HepG2 (cell line): ENCODE results near the gene RREB1. TPM values are rescaled to one million over a fixed set of nuclear protein-coding genes. Genes with fewer than 3 reads are reported as not detected.

ENCODE experiments used
- BORCS8-MEF2B ChIP-seq: sonication (generic); formaldehyde crosslinking; IDR thresholded peaks from 2 replicates; pipeline ENCODE4 v1.8.0; 2022; ENCODE audit warnings: mild to moderate bottlenecking, missing genetic modification reagents
- DNMT1 ChIP-seq: sonication (generic); formaldehyde crosslinking; IDR thresholded peaks from 2 replicates; pipeline ENCODE4 v1.5.1; 2020; ENCODE audit warnings: mild to moderate bottlenecking, missing genetic modification reagents
- EEA1 ChIP-seq: sonication (generic); formaldehyde crosslinking; IDR thresholded peaks from 2 replicates; pipeline ENCODE4 v1.5.1; 2020; ENCODE audit warnings: mild to moderate bottlenecking, missing genetic modification reagents, borderline replicate concordance
- GABPA ChIP-seq, 2 experiments: IDR thresholded peaks; 2 replicates each; pipeline ENCODE4 v1.6.1; 2011 to 2016; ENCODE audit warnings: low read depth in 2 of 2, low read length in 1 of 2, missing biosample characterization in 1 of 2, missing genetic modification characterization in 1 of 2
- KDM6A ChIP-seq: IDR thresholded peaks from 2 replicates; pipeline ENCODE4 v1.6.1; 2016; ENCODE audit warnings: low read depth
- MZF1 ChIP-seq: sonication (generic); formaldehyde crosslinking; IDR thresholded peaks from 2 replicates; pipeline ENCODE4 v1.8.1; 2023; ENCODE audit warnings: mild to moderate bottlenecking, missing genetic modification reagents, borderline replicate concordance
- NFE2L2 ChIP-seq: fragments of 150-350 bp; IDR thresholded peaks from 2 replicates; pipeline ENCODE4 v1.6.1; 2014; ENCODE audit warnings: low read length
- RAD21 ChIP-seq: fragments of 450-650 bp; formaldehyde crosslinking; IDR thresholded peaks from 2 replicates; pipeline ENCODE4 v1.5.0; 2020; ENCODE audit warnings: mild to moderate bottlenecking
- RCOR2 ChIP-seq: IDR thresholded peaks from 2 replicates; pipeline ENCODE4 v1.6.1; 2016; ENCODE audit warnings: missing biosample characterization, missing genetic modification reagents
- SETDB1 ChIP-seq: sonication (generic); formaldehyde crosslinking; IDR thresholded peaks from 2 replicates; pipeline ENCODE4 v1.5.1; 2020; ENCODE audit warnings: missing genetic modification reagents, mild to moderate bottlenecking, borderline replicate concordance
- SIN3B ChIP-seq: fragments of 150-350 bp; IDR thresholded peaks from 2 replicates; pipeline ENCODE4 v1.6.1; 2014; ENCODE audit warnings: low read length
- SMAD1 ChIP-seq: sonication (generic); formaldehyde crosslinking; IDR thresholded peaks from 2 replicates; pipeline ENCODE4 v1.4.0; 2020; ENCODE audit warnings: missing genetic modification reagents, low read depth, mild to moderate bottlenecking, borderline replicate concordance
- ZNF264 ChIP-seq: sonication (generic); formaldehyde crosslinking; IDR thresholded peaks from 2 replicates; pipeline ENCODE4 v1.4.0; 2020; ENCODE audit warnings: missing genetic modification reagents
- ZNF619 ChIP-seq: sonication (generic); formaldehyde crosslinking; IDR thresholded peaks from 2 replicates; pipeline ENCODE4 v1.4.0; 2020; ENCODE audit warnings: mild to moderate bottlenecking, missing genetic modification reagents
- ZNF724P ChIP-seq: sonication (generic); formaldehyde crosslinking; IDR thresholded peaks from 2 replicates; pipeline ENCODE4 v1.8.0; 2022; ENCODE audit warnings: missing genetic modification reagents, borderline replicate concordance
- polyA plus RNA-seq, 8 experiments: library from polyadenylated mRNA; depleted of rRNA in 3 of 8; stranded (reverse) in 7 of 8; unstranded in 1 of 8; fragments of >200 nt; fragmentation: Illumina TruSeq in 4 of 8; extraction: Trizol in 4 of 8; gene quantifications; 2 replicates each; pipeline versions ENCODE4 v1.2.1 to v1.2.3, GENCODE V29; 2011 to 2016; ENCODE audit warnings: low read depth in 4 of 8, missing spikeins in 1 of 8, mixed read lengths in 1 of 8; ENCODE audit not compliant: insufficient read depth in 1 of 8
- total RNA-seq, 5 experiments: library from RNA; depleted of rRNA; stranded (reverse); fragments of >200 nt; fragmentation: Illumina TruSeq; extraction: Trizol; gene quantifications; 2 replicates each; pipeline ENCODE4 v1.2.3, GENCODE V29; 2016; ENCODE audit warnings: low read depth in 1 of 5
- TF ChIP-seq, protein P1 (sequence below): sonication (generic); formaldehyde crosslinking; IDR thresholded peaks from 2 replicates; pipeline ENCODE4 v1.5.1; 2020; ENCODE audit warnings: missing genetic modification reagents, mild to moderate bottlenecking, borderline replicate concordance
- TF ChIP-seq, protein P2 (sequence below): sonication (generic); formaldehyde crosslinking; IDR thresholded peaks from 2 replicates; pipeline ENCODE4 v1.8.1; 2023; ENCODE audit warnings: mild to moderate bottlenecking, missing genetic modification reagents
- TF ChIP-seq, protein P3 (sequence below): sonication (generic); formaldehyde crosslinking; IDR thresholded peaks from 2 replicates; pipeline ENCODE4 v1.5.1; 2020; ENCODE audit warnings: mild to moderate bottlenecking, missing genetic modification reagents, borderline replicate concordance
- TF ChIP-seq, protein P4 (sequence below): sonication (generic); formaldehyde crosslinking; IDR thresholded peaks from 2 replicates; pipeline ENCODE4 v1.5.0; 2020; ENCODE audit warnings: mild to moderate bottlenecking, missing genetic modification reagents

RREB1 gene
- total and polyA plus RNA-seq, 2 of the 13 experiments (the other 11 are each of a cell fraction or from before 2014, with no cell fraction given): 6.1 to 23.2 TPM

- TF ChIP-seq, protein P1, sequence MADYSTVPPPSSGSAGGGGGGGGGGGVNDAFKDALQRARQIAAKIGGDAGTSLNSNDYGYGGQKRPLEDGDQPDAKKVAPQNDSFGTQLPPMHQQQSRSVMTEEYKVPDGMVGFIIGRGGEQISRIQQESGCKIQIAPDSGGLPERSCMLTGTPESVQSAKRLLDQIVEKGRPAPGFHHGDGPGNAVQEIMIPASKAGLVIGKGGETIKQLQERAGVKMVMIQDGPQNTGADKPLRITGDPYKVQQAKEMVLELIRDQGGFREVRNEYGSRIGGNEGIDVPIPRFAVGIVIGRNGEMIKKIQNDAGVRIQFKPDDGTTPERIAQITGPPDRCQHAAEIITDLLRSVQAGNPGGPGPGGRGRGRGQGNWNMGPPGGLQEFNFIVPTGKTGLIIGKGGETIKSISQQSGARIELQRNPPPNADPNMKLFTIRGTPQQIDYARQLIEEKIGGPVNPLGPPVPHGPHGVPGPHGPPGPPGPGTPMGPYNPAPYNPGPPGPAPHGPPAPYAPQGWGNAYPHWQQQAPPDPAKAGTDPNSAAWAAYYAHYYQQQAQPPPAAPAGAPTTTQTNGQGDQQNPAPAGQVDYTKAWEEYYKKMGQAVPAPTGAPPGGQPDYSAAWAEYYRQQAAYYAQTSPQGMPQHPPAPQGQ: no peak
- TF ChIP-seq BORCS8-MEF2B (peak; percentile 50; the same call in 1 of the 2 replicates), SETDB1 (CRISPR knock-in tag) (no peak), ZNF724P (CRISPR knock-in tag) (no peak), GABPA (IDR thresholded peaks at IDR 0.05; ENCODE audit: low read depth, low read length) (no peak), GABPA (CRISPR knock-in tag; IDR thresholded peaks at IDR 0.05; ENCODE audit: low read depth) (no peak), NFE2L2 (no peak), RAD21 (CRISPR knock-in tag) (no peak), MZF1 (CRISPR knock-in tag) (peak; percentile 47; the same call in 1 of the 2 replicates), ZNF619 (CRISPR knock-in tag) (peak; percentile 59; the same call in 1 of the 2 replicates), KDM6A (no peak), DNMT1 (CRISPR knock-in tag) (0 out of 2 replicates have a peak, but pooled peaks have one; percentile 25), SIN3B (no peak), ZNF264 (CRISPR knock-in tag) (no peak), SMAD1 (CRISPR knock-in tag) (peak; percentile 87; the same call in 1 of the 2 replicates), EEA1 (CRISPR knock-in tag) (0 out of 2 replicates have a peak, but pooled peaks have one; percentile 34), RCOR2 (no peak)
- TF ChIP-seq, protein P2, sequence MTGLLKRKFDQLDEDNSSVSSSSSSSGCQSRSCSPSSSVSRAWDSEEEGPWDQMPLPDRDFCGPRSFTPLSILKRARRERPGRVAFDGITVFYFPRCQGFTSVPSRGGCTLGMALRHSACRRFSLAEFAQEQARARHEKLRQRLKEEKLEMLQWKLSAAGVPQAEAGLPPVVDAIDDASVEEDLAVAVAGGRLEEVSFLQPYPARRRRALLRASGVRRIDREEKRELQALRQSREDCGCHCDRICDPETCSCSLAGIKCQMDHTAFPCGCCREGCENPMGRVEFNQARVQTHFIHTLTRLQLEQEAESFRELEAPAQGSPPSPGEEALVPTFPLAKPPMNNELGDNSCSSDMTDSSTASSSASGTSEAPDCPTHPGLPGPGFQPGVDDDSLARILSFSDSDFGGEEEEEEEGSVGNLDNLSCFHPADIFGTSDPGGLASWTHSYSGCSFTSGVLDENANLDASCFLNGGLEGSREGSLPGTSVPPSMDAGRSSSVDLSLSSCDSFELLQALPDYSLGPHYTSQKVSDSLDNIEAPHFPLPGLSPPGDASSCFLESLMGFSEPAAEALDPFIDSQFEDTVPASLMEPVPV (CRISPR knock-in tag): no peak
- TF ChIP-seq, protein P3, sequence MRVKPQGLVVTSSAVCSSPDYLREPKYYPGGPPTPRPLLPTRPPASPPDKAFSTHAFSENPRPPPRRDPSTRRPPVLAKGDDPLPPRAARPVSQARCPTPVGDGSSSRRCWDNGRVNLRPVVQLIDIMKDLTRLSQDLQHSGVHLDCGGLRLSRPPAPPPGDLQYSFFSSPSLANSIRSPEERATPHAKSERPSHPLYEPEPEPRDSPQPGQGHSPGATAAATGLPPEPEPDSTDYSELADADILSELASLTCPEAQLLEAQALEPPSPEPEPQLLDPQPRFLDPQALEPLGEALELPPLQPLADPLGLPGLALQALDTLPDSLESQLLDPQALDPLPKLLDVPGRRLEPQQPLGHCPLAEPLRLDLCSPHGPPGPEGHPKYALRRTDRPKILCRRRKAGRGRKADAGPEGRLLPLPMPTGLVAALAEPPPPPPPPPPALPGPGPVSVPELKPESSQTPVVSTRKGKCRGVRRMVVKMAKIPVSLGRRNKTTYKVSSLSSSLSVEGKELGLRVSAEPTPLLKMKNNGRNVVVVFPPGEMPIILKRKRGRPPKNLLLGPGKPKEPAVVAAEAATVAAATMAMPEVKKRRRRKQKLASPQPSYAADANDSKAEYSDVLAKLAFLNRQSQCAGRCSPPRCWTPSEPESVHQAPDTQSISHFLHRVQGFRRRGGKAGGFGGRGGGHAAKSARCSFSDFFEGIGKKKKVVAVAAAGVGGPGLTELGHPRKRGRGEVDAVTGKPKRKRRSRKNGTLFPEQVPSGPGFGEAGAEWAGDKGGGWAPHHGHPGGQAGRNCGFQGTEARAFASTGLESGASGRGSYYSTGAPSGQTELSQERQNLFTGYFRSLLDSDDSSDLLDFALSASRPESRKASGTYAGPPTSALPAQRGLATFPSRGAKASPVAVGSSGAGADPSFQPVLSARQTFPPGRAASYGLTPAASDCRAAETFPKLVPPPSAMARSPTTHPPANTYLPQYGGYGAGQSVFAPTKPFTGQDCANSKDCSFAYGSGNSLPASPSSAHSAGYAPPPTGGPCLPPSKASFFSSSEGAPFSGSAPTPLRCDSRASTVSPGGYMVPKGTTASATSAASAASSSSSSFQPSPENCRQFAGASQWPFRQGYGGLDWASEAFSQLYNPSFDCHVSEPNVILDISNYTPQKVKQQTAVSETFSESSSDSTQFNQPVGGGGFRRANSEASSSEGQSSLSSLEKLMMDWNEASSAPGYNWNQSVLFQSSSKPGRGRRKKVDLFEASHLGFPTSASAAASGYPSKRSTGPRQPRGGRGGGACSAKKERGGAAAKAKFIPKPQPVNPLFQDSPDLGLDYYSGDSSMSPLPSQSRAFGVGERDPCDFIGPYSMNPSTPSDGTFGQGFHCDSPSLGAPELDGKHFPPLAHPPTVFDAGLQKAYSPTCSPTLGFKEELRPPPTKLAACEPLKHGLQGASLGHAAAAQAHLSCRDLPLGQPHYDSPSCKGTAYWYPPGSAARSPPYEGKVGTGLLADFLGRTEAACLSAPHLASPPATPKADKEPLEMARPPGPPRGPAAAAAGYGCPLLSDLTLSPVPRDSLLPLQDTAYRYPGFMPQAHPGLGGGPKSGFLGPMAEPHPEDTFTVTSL (CRISPR knock-in tag): no peak
- TF ChIP-seq, protein P4, sequence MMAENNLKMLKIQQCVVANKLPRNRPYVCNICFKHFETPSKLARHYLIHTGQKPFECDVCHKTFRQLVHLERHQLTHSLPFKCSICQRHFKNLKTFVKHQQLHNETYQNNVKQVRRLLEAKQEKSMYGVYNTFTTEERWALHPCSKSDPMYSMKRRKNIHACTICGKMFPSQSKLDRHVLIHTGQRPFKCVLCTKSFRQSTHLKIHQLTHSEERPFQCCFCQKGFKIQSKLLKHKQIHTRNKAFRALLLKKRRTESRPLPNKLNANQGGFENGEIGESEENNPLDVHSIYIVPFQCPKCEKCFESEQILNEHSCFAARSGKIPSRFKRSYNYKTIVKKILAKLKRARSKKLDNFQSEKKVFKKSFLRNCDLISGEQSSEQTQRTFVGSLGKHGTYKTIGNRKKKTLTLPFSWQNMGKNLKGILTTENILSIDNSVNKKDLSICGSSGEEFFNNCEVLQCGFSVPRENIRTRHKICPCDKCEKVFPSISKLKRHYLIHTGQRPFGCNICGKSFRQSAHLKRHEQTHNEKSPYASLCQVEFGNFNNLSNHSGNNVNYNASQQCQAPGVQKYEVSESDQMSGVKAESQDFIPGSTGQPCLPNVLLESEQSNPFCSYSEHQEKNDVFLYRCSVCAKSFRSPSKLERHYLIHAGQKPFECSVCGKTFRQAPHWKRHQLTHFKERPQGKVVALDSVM (CRISPR knock-in tag): no peak
Measured at GRCh38 chr6:7258231-7258763, 150.5 kb downstream of the RREB1 start (continued).
